ENCODE results near the gene OLFM1. TPM values are rescaled to one million over a fixed set of nuclear protein-coding genes. Genes with fewer than 3 reads are reported as not detected.

Gene OLFM1
- total RNA-seq, 1 experiment from 2014 or later, result not detected

- no TSS peak for BruUV-seq (replicated peaks)
- intact Hi-C loops (cut with micrococcal nuclease; ENCODE audit: unreplicated experiment), result no loop called here
- Histone ChIP-seq H3F3A (ENCODE audit: insufficient read depth, low read depth) (no peaks in the 10 kb centered on the region), H3K27me3 (ENCODE audit: insufficient read depth, low read depth) (peaks cover 89% of the 10 kb centered on the region), H3K4me1 (replicated peaks; ENCODE audit: insufficient read depth) (no peaks in the 10 kb centered on the region), H3K79me2 (ENCODE audit: low read depth) (no peaks in the 10 kb centered on the region), H3K36me3 (ENCODE audit: low read depth) (no peaks in the 10 kb centered on the region), H3K9me2 (ENCODE audit: insufficient read depth) (no peaks in the 10 kb centered on the region), H2AFZ (no peak overlapping the region), H3K4me2 (no peak overlapping the region), H3K27ac (no peak overlapping the region), H3K4me3 (no peak overlapping the region), H3K9me3 (ENCODE audit: insufficient read depth, low read depth) (no peaks in the 10 kb centered on the region), H4K20me1 (ENCODE audit: insufficient read depth) (peaks cover 8% of the 10 kb centered on the region; the same call in 1 of the 2 replicates)
- TF ChIP-seq EZH2 (IDR thresholded peaks at IDR 0.05; ENCODE audit: low read depth) (no peak), CTCF (conservative IDR thresholded peaks at IDR 0.05) (no peak)
- ChIA-PET CTCF (no interaction called here), POLR2A (ENCODE audit: unreplicated experiment) (no interaction called here)
- no peak for DNase-seq
These were observed 12.1 kb downstream of the OLFM1 start for GRCh38 chr9:135099574-135099973.

- peaks cover 8% of the 10 kb centered on the region; the same call in 1 of the 2 replicates for H4K20me1 ChIP-seq (ENCODE audit: insufficient read depth)
- no peak for DNase-seq
- no peaks in the 10 kb centered on the region for H3F3A ChIP-seq (ENCODE audit: insufficient read depth, low read depth)
- no peak overlapping the region for H2AFZ ChIP-seq
- H3K36me3 ChIP-seq (ENCODE audit: low read depth), result no peaks in the 10 kb centered on the region
- ChIA-PET CTCF (interaction anchor here (0.5 kb wide), 1 partner anchor 324 kb away, joined by 6 read pairs; no protein-coding TSS in a partner anchor), POLR2A (ENCODE audit: unreplicated experiment) (no interaction called here)
- no peaks in the 10 kb centered on the region for H3K4me1 ChIP-seq (replicated peaks; ENCODE audit: insufficient read depth)
- H3K27ac ChIP-seq, result no peak overlapping the region
- H3K4me2 ChIP-seq, result no peak overlapping the region
- H3K9me3 ChIP-seq (ENCODE audit: insufficient read depth, low read depth), result no peaks in the 10 kb centered on the region
- peaks cover 89% of the 10 kb centered on the region for H3K27me3 ChIP-seq (ENCODE audit: insufficient read depth, low read depth)
- intact Hi-C loops (cut with micrococcal nuclease; ENCODE audit: unreplicated experiment), result no loop called here
- no peak overlapping the region for H3K4me3 ChIP-seq
- no peaks in the 10 kb centered on the region for H3K79me2 ChIP-seq (ENCODE audit: low read depth)
- BruUV-seq (replicated peaks), result no TSS peak
- no peak for TF ChIP-seq EZH2 (IDR thresholded peaks at IDR 0.05; ENCODE audit: low read depth)
- TF ChIP-seq CTCF (conservative IDR thresholded peaks at IDR 0.05), result no peak
- no peaks in the 10 kb centered on the region for H3K9me2 ChIP-seq (ENCODE audit: insufficient read depth)
These were observed 12.8 kb downstream of the OLFM1 start for GRCh38 chr9:135100241-135100681.

GRCh38 chr9:135100725-135101410 lies 13.4 kb downstream of the OLFM1 start:
- no peak for DNase-seq
- no peak overlapping the region for H3K4me2 ChIP-seq
- no peak overlapping the region for H3K4me3 ChIP-seq
- H2AFZ ChIP-seq, result no peak overlapping the region
- H3K27me3 ChIP-seq (ENCODE audit: insufficient read depth, low read depth), result peaks cover 90% of the 10 kb centered on the region
- no peaks in the 10 kb centered on the region for H3K79me2 ChIP-seq (ENCODE audit: low read depth)
- H3F3A ChIP-seq (ENCODE audit: insufficient read depth, low read depth), result no peaks in the 10 kb centered on the region
- H3K36me3 ChIP-seq (ENCODE audit: low read depth), result no peaks in the 10 kb centered on the region
- H3K27ac ChIP-seq, result no peak overlapping the region
- CTCF ChIA-PET, result interaction anchor here (0.5 kb wide), 1 partner anchor 323 kb away, joined by 6 read pairs; no protein-coding TSS in a partner anchor
- no peaks in the 10 kb centered on the region for H3K9me3 ChIP-seq (ENCODE audit: insufficient read depth, low read depth)
- no peaks in the 10 kb centered on the region for H3K4me1 ChIP-seq (replicated peaks; ENCODE audit: insufficient read depth)
- TF ChIP-seq CTCF (conservative IDR thresholded peaks at IDR 0.05) (no peak), EZH2 (IDR thresholded peaks at IDR 0.05; ENCODE audit: low read depth) (no peak)
- POLR2A ChIA-PET (ENCODE audit: unreplicated experiment), result no interaction called here
- no peaks in the 10 kb centered on the region for H3K9me2 ChIP-seq (ENCODE audit: insufficient read depth)
- peaks cover 8% of the 10 kb centered on the region; the same call in 1 of the 2 replicates for H4K20me1 ChIP-seq (ENCODE audit: insufficient read depth)
- intact Hi-C loops (cut with micrococcal nuclease; ENCODE audit: unreplicated experiment), result no loop called here
- no TSS peak for BruUV-seq (replicated peaks)

Measured in PC-9 (cell line).